IMR-90 (cell line): ENCODE data around the gene NEURL1.

Source experiments
- BHLHE40 ChIP-seq: fragments of 150-350 bp; IDR thresholded peaks from 2 replicates; pipeline ENCODE4 v1.6.1; 2016; ENCODE audit warnings: mild to moderate bottlenecking, low read depth, low read length
- CEBPB ChIP-seq: IDR thresholded peaks from 2 replicates; pipeline ENCODE4 v1.6.1; 2012; ENCODE audit warnings: low read depth, low read length, improper control_type of control experiment
- FOS ChIP-seq: fragments of 150-350 bp; IDR thresholded peaks from 2 replicates; pipeline ENCODE4 v1.6.1; 2016; ENCODE audit warnings: low read depth, low read length
- MAFK ChIP-seq: IDR thresholded peaks from 2 replicates; pipeline ENCODE4 v1.6.1; 2012; ENCODE audit warnings: low read depth, low read length, improper control_type of control experiment
- MXI1 ChIP-seq: IDR thresholded peaks from 2 replicates; pipeline ENCODE4 v1.6.1; 2012; ENCODE audit warnings: low read depth, mild to moderate bottlenecking, low read length, moderate library complexity, borderline replicate concordance
- NFE2L2 ChIP-seq: fragments of 150-350 bp; IDR thresholded peaks from 2 replicates; pipeline ENCODE4 v1.6.1; 2016; ENCODE audit warnings: low read depth, mild to moderate bottlenecking, low read length
- POLR2A ChIP-seq: IDR thresholded peaks from 2 replicates; pipeline ENCODE4 v1.6.1; 2012; ENCODE audit warnings: mild to moderate bottlenecking, low read depth, low read length
- RAD21 ChIP-seq: IDR thresholded peaks from 2 replicates; pipeline ENCODE4 v1.6.1; 2012; ENCODE audit warnings: low read length, improper control_type of control experiment
- RCOR1 ChIP-seq: IDR thresholded peaks from 2 replicates; pipeline ENCODE4 v1.6.1; 2012; ENCODE audit warnings: mild to moderate bottlenecking, low read length, improper control_type of control experiment; ENCODE audit not compliant: insufficient replicate concordance
- SMC3 ChIP-seq: fragments of 150-350 bp; IDR thresholded peaks from 2 replicates; pipeline ENCODE4 v1.6.1; 2016; ENCODE audit warnings: low read depth, mild to moderate bottlenecking, antibody characterized with exemption, low read length, moderate library complexity
- TF ChIP-seq, protein P1 (sequence below): conservative IDR thresholded peaks from 2 replicates; pipeline ENCODE4 v1.5.1; 2012; ENCODE audit warnings: mild to moderate bottlenecking, low read depth, low read length, improper control_type of control experiment

GRCh38 chr10:103502849-103503660 lies 9.6 kb downstream of the NEURL1 start:
- TF ChIP-seq CEBPB (no peak), POLR2A (no peak), BHLHE40 (no peak), SMC3 (no peak), FOS (no peak), RCOR1 (no peak), MAFK (no peak), RAD21 (no peak), MXI1 (no peak), NFE2L2 (no peak)
- TF ChIP-seq, protein P1, sequence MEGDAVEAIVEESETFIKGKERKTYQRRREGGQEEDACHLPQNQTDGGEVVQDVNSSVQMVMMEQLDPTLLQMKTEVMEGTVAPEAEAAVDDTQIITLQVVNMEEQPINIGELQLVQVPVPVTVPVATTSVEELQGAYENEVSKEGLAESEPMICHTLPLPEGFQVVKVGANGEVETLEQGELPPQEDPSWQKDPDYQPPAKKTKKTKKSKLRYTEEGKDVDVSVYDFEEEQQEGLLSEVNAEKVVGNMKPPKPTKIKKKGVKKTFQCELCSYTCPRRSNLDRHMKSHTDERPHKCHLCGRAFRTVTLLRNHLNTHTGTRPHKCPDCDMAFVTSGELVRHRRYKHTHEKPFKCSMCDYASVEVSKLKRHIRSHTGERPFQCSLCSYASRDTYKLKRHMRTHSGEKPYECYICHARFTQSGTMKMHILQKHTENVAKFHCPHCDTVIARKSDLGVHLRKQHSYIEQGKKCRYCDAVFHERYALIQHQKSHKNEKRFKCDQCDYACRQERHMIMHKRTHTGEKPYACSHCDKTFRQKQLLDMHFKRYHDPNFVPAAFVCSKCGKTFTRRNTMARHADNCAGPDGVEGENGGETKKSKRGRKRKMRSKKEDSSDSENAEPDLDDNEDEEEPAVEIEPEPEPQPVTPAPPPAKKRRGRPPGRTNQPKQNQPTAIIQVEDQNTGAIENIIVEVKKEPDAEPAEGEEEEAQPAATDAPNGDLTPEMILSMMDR: no peak
